SK-N-SH (cell line): ENCODE results near the gene LPXN. TPM values are rescaled to one million over a fixed set of nuclear protein-coding genes. Genes with fewer than 3 reads are reported as not detected.

Experiments
- CTCF ChIA-PET: fragments of 300-600, 350-600 bp; formaldehyde crosslinking; extraction: SDS; loops from one replicate; lab custom pipeline; 2021; lab: Yijun Ruan, JAX
- POLR2A ChIA-PET: fragments of 350-600 bp; sonication (Branson Sonifier 250); formaldehyde crosslinking; extraction: SDS; loops from one replicate; lab custom pipeline; 2020; ENCODE audit warnings: antibody characterized with exemption, inconsistent platforms; lab: Yijun Ruan, JAX
- DNase-seq: peaks from one replicate; pipeline ENCODE4 v3.0.0; 2012
- H2AFZ ChIP-seq: fragments of 200-600 bp; sonication (generic); 2 replicates; pipeline ENCODE4 v1.8.1; 2016; ENCODE audit warnings: antibody characterized with exemption, mild to moderate bottlenecking, low read depth
- H3F3A ChIP-seq: fragments of 200-600 bp; sonication (generic); replicated peaks from 2 replicates; pipeline ENCODE3; 2016; ENCODE audit warnings: antibody characterized with exemption, mild to moderate bottlenecking; ENCODE audit not compliant: insufficient read depth
- H3K27ac ChIP-seq, 2 experiments: fragments of 200-500 bp in 1 of 2; fragments of 200-600 bp in 1 of 2; sonication (Bioruptor generic) in 1 of 2; sonication (generic), shearing (Covaris generic) in 1 of 2; 2 replicates each; pipeline versions ENCODE4 v1.5.1 to v1.6.1; 2014 to 2016; ENCODE audit warnings: low read depth in 2 of 2, inconsistent platforms in 1 of 2, low read length in 1 of 2, mild to moderate bottlenecking in 1 of 2, mixed read lengths in 1 of 2
- H3K27me3 ChIP-seq: fragments of 200-600 bp; sonication (generic), shearing (Covaris generic); 2 replicates; pipeline ENCODE4 v1.6.1; 2016; ENCODE audit warnings: mixed run types; ENCODE audit not compliant: insufficient read depth
- H3K36me3 ChIP-seq, 2 experiments: fragments of 200-500 bp in 1 of 2; fragments of 200-600 bp in 1 of 2; sonication (Bioruptor generic) in 1 of 2; sonication (generic) in 1 of 2; replicated peaks in 1 of 2; 2 replicates each; pipeline versions ENCODE3 to v1.5.1; 2014 to 2016; ENCODE audit warnings: low read length in 1 of 2, mild to moderate bottlenecking in 1 of 2; ENCODE audit not compliant: insufficient read depth in 2 of 2, control insufficient read depth in 1 of 2
- H3K4me1 ChIP-seq, 2 experiments: fragments of 200-500 bp in 1 of 2; fragments of 200-600 bp in 1 of 2; sonication (Bioruptor generic) in 1 of 2; sonication (generic), shearing (Covaris generic) in 1 of 2; 2 replicates each; pipeline versions ENCODE4 v1.5.1 to v1.6.1; 2014 to 2016; ENCODE audit warnings: low read depth in 1 of 2, low read length in 1 of 2, mixed run types in 1 of 2; ENCODE audit not compliant: insufficient read depth in 2 of 2, control insufficient read depth in 1 of 2
- H3K4me2 ChIP-seq: fragments of 200-600 bp; sonication (generic), shearing (Covaris generic); 2 replicates; pipeline ENCODE4 v1.6.1; 2017; ENCODE audit warnings: mixed run types
- H3K4me3 ChIP-seq, 2 experiments: fragments of 200-500 bp in 1 of 2; fragments of 200-600 bp in 1 of 2; sonication (Bioruptor generic) in 1 of 2; sonication (generic), shearing (Covaris generic) in 1 of 2; 2 replicates each; pipeline versions ENCODE4 v1.5.1 to v1.8.1; 2014 to 2016; ENCODE audit warnings: low read depth in 2 of 2, inconsistent platforms in 1 of 2, low read length in 1 of 2, mild to moderate bottlenecking in 1 of 2, mixed read lengths in 1 of 2, moderate library complexity in 1 of 2
- H3K79me2 ChIP-seq: fragments of 200-600 bp; sonication (generic); 2 replicates; pipeline ENCODE4 v1.8.1; 2017; ENCODE audit warnings: mild to moderate bottlenecking; ENCODE audit not compliant: insufficient read depth
- H3K9ac ChIP-seq: fragments of 200-600 bp; sonication (generic); 2 replicates; pipeline ENCODE4 v1.6.1; 2017; ENCODE audit warnings: mixed run types
- H3K9me2 ChIP-seq: fragments of 200-600 bp; sonication (generic); 2 replicates; pipeline ENCODE4 v1.6.1; 2017; ENCODE audit warnings: mixed run types
- H3K9me3 ChIP-seq: fragments of 200-600 bp; sonication (generic); 2 replicates; pipeline ENCODE4 v1.6.1; 2017; ENCODE audit warnings: mixed run types, mild to moderate bottlenecking, moderate library complexity
- H4K20me1 ChIP-seq: fragments of 200-600 bp; sonication (generic); 2 replicates; pipeline ENCODE4 v1.6.1; 2017; ENCODE audit warnings: mild to moderate bottlenecking, mixed run types; ENCODE audit not compliant: insufficient read depth
- CHD2 ChIP-seq: fragments of 150-350 bp; IDR thresholded peaks from 2 replicates; pipeline ENCODE4 v1.6.1; 2018; ENCODE audit warnings: low read length; ENCODE audit not compliant: partially characterized antibody
- ELF1 ChIP-seq: IDR thresholded peaks from 2 replicates; pipeline ENCODE4 v1.4.0; 2012
- EP300 ChIP-seq, 2 experiments: IDR thresholded peaks; 2 replicates each; pipeline versions ENCODE4 v1.4.0 to v1.6.1; 2012; ENCODE audit warnings: borderline replicate concordance in 1 of 2, low read depth in 1 of 2, low read length in 1 of 2
- EZH2phosphoT487 ChIP-seq: fragments of 200-600 bp; sonication (generic); IDR thresholded peaks from 2 replicates; pipeline ENCODE4 v1.6.1; 2017; ENCODE audit warnings: low read depth, mixed run types, mild to moderate bottlenecking, antibody characterized with exemption, moderate library complexity, borderline replicate concordance
- FOSL2 ChIP-seq: IDR thresholded peaks from 2 replicates; pipeline ENCODE4 v1.4.0; 2012; ENCODE audit warnings: low read depth, mild to moderate bottlenecking, moderate library complexity, borderline replicate concordance
- NFIC ChIP-seq: IDR thresholded peaks from 2 replicates; pipeline ENCODE4 v1.4.0; 2012; ENCODE audit warnings: borderline replicate concordance
- RXRA ChIP-seq: IDR thresholded peaks from 2 replicates; pipeline ENCODE4 v1.4.0; 2012; ENCODE audit warnings: low read depth, mild to moderate bottlenecking, borderline replicate concordance
- SIN3A ChIP-seq: IDR thresholded peaks from 2 replicates; pipeline ENCODE4 v1.6.1; 2012; ENCODE audit warnings: low read depth, mild to moderate bottlenecking, low read length, moderate library complexity, borderline replicate concordance
- TAF1 ChIP-seq: IDR thresholded peaks from 2 replicates; pipeline ENCODE4 v1.6.1; 2012; ENCODE audit warnings: low read depth, mild to moderate bottlenecking, low read length, moderate library complexity, borderline replicate concordance
- WGBS: methylation state at CpG from one replicate; pipeline ENCODE4 v1.1.6; 2017; ENCODE audit warnings: low lambda C conversion rate; 5-methylcytosine and 5-hydroxymethylcytosine counted together
- polyA plus RNA-seq, 3 experiments: library from polyadenylated mRNA; depleted of rRNA; stranded (reverse); fragments of >200 nt; gene quantifications; 2 replicates each; pipeline ENCODE4 v1.2.3, GENCODE V29; 2012
- TF ChIP-seq, protein P1 (sequence below): fragments of 200-600 bp; sonication (generic); IDR thresholded peaks from 2 replicates; pipeline ENCODE4 v1.6.1; 2017; ENCODE audit warnings: antibody characterized with exemption, mild to moderate bottlenecking, moderate library complexity
- TF ChIP-seq, protein P2 (sequence below): IDR thresholded peaks from 2 replicates; pipeline ENCODE4 v1.4.0; 2012; ENCODE audit warnings: low read depth
- TF ChIP-seq, protein P3 (sequence below): IDR thresholded peaks from 2 replicates; pipeline ENCODE4 v1.4.0; 2012; ENCODE audit warnings: low read depth, borderline replicate concordance
- TF ChIP-seq, protein P4 (sequence below): IDR thresholded peaks from 2 replicates; pipeline ENCODE4; 2012

LPXN gene
- polyA plus RNA-seq, 1 of the 3 experiments (the other 2 are of a cell fraction) = 4.4 TPM

DNA sequence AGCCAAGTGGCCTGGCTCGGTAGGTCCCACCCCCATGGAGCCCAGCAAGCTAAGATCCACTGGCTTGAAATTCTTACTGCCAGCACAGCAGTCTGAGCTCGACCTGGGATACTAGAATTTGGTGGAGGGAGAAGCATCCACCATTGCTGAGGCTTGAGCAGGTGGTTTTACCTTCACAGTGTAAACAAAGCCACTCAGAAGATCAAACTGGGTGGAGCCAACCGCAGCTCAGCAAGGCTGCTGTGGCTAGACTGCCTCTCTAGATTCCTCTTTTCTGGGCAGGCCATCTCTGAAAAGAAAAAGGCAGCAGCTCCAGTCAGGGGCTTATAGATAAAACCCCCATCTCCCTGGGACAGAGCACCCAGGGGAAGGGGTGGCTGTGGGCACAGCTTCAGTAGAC, 45.4 kb downstream of the LPXN start:
- no peak overlapping the region for H2AFZ ChIP-seq
- no peak overlapping the region for H3K4me2 ChIP-seq
- peaks cover 0 to 2% of the 10 kb centered on the region in 2 experiments for H3K36me3 ChIP-seq
- DNase-seq = no peak
- H3K27me3 ChIP-seq = no peaks in the 10 kb centered on the region
- no peak overlapping the region for H3K4me3 ChIP-seq
- H3K9me3 ChIP-seq = no peaks in the 10 kb centered on the region
- H3K9me2 ChIP-seq = no peaks in the 10 kb centered on the region
- H3K27ac ChIP-seq = no peak overlapping the region
- H3K4me1 ChIP-seq = no peaks in the 10 kb centered on the region
- ChIA-PET POLR2A (no interaction called here), CTCF (no interaction called here)
- TF ChIP-seq, protein P1, sequence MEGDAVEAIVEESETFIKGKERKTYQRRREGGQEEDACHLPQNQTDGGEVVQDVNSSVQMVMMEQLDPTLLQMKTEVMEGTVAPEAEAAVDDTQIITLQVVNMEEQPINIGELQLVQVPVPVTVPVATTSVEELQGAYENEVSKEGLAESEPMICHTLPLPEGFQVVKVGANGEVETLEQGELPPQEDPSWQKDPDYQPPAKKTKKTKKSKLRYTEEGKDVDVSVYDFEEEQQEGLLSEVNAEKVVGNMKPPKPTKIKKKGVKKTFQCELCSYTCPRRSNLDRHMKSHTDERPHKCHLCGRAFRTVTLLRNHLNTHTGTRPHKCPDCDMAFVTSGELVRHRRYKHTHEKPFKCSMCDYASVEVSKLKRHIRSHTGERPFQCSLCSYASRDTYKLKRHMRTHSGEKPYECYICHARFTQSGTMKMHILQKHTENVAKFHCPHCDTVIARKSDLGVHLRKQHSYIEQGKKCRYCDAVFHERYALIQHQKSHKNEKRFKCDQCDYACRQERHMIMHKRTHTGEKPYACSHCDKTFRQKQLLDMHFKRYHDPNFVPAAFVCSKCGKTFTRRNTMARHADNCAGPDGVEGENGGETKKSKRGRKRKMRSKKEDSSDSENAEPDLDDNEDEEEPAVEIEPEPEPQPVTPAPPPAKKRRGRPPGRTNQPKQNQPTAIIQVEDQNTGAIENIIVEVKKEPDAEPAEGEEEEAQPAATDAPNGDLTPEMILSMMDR = no peak
- TF ChIP-seq ELF1 (no peak), FOSL2 (no peak), TAF1 (no peak), SIN3A (no peak), RXRA (no peak), CHD2 (no peak)
- TF ChIP-seq, protein P2, sequence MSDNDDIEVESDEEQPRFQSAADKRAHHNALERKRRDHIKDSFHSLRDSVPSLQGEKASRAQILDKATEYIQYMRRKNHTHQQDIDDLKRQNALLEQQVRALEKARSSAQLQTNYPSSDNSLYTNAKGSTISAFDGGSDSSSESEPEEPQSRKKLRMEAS = no peak
- TF ChIP-seq, protein P3, sequence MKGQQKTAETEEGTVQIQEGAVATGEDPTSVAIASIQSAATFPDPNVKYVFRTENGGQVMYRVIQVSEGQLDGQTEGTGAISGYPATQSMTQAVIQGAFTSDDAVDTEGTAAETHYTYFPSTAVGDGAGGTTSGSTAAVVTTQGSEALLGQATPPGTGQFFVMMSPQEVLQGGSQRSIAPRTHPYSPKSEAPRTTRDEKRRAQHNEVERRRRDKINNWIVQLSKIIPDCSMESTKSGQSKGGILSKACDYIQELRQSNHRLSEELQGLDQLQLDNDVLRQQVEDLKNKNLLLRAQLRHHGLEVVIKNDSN = no peak
- no peaks in the 10 kb centered on the region for H4K20me1 ChIP-seq
- no peak overlapping the region for H3K9ac ChIP-seq
- H3K79me2 ChIP-seq = no peaks in the 10 kb centered on the region
- peaks cover under 1% of the 10 kb centered on the region for H3F3A ChIP-seq
- 44% methylated on average over 2 of the region's 3 CpGs for WGBS

DNA sequence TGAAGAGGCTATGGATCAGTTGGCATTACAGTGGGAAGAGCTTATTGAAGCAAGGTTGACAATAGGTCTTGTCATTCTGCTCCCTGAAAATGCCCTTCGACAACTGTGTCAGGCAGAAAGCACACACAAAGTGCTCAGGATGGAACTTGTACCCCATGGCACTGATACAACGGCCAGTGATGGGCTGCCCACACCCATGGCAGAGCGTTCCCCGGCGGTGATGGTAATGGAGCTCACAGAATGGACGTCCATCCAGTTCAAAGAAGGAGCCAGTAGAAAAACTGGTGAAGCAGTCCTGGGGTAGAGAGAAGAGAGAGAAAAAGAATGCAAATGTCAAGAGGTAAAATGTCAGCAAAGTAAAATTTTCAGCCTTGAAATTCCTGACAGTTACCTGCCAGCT, 48.2 kb downstream of the LPXN start:
- no peaks in the 10 kb centered on the region for H3K79me2 ChIP-seq
- ChIA-PET POLR2A (no interaction called here), CTCF (interaction anchor here (1.0 to 1.5 kb wide), 2 partner anchors 11 to 21 kb away, joined by 3 to 7 read pairs; no protein-coding TSS in a partner anchor)
- no peaks in the 10 kb centered on the region for H3K4me1 ChIP-seq
- no peaks in the 10 kb centered on the region for H3K27me3 ChIP-seq
- no peaks in the 10 kb centered on the region for H3K9me2 ChIP-seq
- peaks cover 9% of the 10 kb centered on the region for H3F3A ChIP-seq
- H3K27ac ChIP-seq = no peak overlapping the region
- 91% methylated on average over 6 of the region's 6 CpGs for WGBS
- peaks cover 0 to 2% of the 10 kb centered on the region in 2 experiments for H3K36me3 ChIP-seq
- H3K9ac ChIP-seq = no peak overlapping the region
- no peak overlapping the region for H3K4me3 ChIP-seq
- no peaks in the 10 kb centered on the region for H3K9me3 ChIP-seq
- H4K20me1 ChIP-seq = no peaks in the 10 kb centered on the region
- TF ChIP-seq EZH2phosphoT487 = no peak
- TF ChIP-seq, protein P4, sequence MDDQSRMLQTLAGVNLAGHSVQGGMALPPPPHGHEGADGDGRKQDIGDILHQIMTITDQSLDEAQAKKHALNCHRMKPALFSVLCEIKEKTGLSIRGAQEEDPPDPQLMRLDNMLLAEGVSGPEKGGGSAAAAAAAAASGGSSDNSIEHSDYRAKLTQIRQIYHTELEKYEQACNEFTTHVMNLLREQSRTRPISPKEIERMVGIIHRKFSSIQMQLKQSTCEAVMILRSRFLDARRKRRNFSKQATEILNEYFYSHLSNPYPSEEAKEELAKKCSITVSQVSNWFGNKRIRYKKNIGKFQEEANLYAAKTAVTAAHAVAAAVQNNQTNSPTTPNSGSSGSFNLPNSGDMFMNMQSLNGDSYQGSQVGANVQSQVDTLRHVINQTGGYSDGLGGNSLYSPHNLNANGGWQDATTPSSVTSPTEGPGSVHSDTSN = no peak
- TF ChIP-seq, protein P3 = no peak
- no peak for TF ChIP-seq EP300 (IDR thresholded peaks at IDR 0.05; ENCODE audit: borderline replicate concordance in 1 of 2, low read depth in 1 of 2, low read length in 1 of 2)
- TF ChIP-seq NFIC = no peak
- TF ChIP-seq, all 33 proteins: peak for 0
- Histone ChIP-seq H2AFZ (no peak overlapping the region), H3K4me2 (no peak overlapping the region)
- no peak for DNase-seq
